Adrenal gland (tissue), 12 donors: ENCODE measurements around the gene EXOC4. TPM values are rescaled to one million over a fixed set of nuclear protein-coding genes. Genes with fewer than 3 reads are reported as not detected.

ENCODE experiments used
- DNase-seq, 7 donors: peaks; one replicate each; pipeline ENCODE4 v3.0.0-alpha.2; 2019 to 2020
- H3K27ac ChIP-seq, 5 donors: fragments of 200-600 bp; sonication (generic) in 4 of 5; 1 replicate in 3 of 5; 2 replicates in 2 of 5; pipeline versions ENCODE4 v1.5.1 to v1.8.0; 2016 to 2020; ENCODE audit warnings: mild to moderate bottlenecking in 1 of 5
- H3K27me3 ChIP-seq: fragments of 200-600 bp; 2 replicates; pipeline ENCODE4 v1.8.0; 2021
- H3K36me3 ChIP-seq, 2 donors: fragments of 200-600 bp; replicated peaks in 1 of 2; 1 replicate in 1 of 2; 2 replicates in 1 of 2; pipeline versions ENCODE4 v1.5.1 to v1.8.0; 2018 to 2022
- H3K4me1 ChIP-seq, 2 donors: fragments of 200-600 bp; replicated peaks in 1 of 2; 1 replicate in 1 of 2; 2 replicates in 1 of 2; pipeline versions ENCODE4 v1.5.1 to v1.8.0; 2018 to 2021
- H3K4me3 ChIP-seq, 4 donors: fragments of 200-600 bp; sonication (generic) in 3 of 4; one replicate each; pipeline ENCODE4 v1.5.1; 2016 to 2018
- H3K9me3 ChIP-seq, 3 donors: fragments of 200-600 bp; sonication (generic) in 1 of 3; replicated peaks in 1 of 3; 1 replicate in 2 of 3; 2 replicates in 1 of 3; pipeline versions ENCODE4 v1.5.1 to v1.8.0; 2016 to 2021
- POLR2A ChIP-seq, 2 donors: fragments of 450-650 bp; IDR thresholded peaks; one replicate each; pipeline ENCODE4 v1.6.1; 2017; ENCODE audit warnings: antibody characterized with exemption in 2 of 2, mild to moderate bottlenecking in 2 of 2, moderate library complexity in 1 of 2
- WGBS, 4 donors: extraction: QIAGEN DNeasy Blood & Tissue Kit in 2 of 4; methylation state at CpG; one replicate each; pipeline versions ENCODE4 v1.1.5 to v1.1.7; 2013 to 2017; 5-methylcytosine and 5-hydroxymethylcytosine counted together
- intact Hi-C, 2 donors: fragments of 100-400 bp; cut with DNase I; formaldehyde crosslinking; loops; one replicate each; pipeline versions ENCODE4 v1.14.1 to v1.15.0; 2022 to 2023
- polyA plus RNA-seq, 3 donors: library from polyadenylated mRNA; stranded (reverse); fragments of 200-250 nt in 2 of 3; fragments of 350-450 nt in 1 of 3; fragmentation: Illumina TruSeq in 1 of 3; extraction: RNeasy Lipid Tissue Mini Kit (QIAGEN cat#74804) in 1 of 3; gene quantifications; one replicate each; pipeline ENCODE4 v1.2.3, GENCODE V29; 2013 to 2014
- total RNA-seq, 9 donors: library from RNA; depleted of rRNA in 4 of 9; stranded (reverse); fragments of >200 nt in 4 of 9; fragments of 120-200 nt in 1 of 9; fragmentation: NEBNext Ultra II Directional in 1 of 9; extraction: Animal tissue kit (Norgen Biotek cat#: 25700) in 1 of 9; gene quantifications; one replicate each; pipeline versions ENCODE4 v1.1.0 to v1.2.4, GENCODE V29; 2013 to 2023
- TF ChIP-seq, protein P1 (sequence below), 6 experiments: fragments of 450-650 bp in 4 of 6; fragments of 200-600 bp in 2 of 6; sonication (generic) in 1 of 6; IDR thresholded peaks; 1 replicate in 5 of 6; 2 replicates in 1 of 6; pipeline versions ENCODE4 v1.5.1 to v1.8.0; 2016 to 2021; ENCODE audit warnings: antibody characterized with exemption in 6 of 6, mild to moderate bottlenecking in 2 of 6, moderate library complexity in 1 of 6
- donor health status: healthy with polysubstance abuse.
- donor health status: Bipolar disorder and iron deficiency.
- donor health status: DM: yes; HTN: yes; CAD: no.
- donor health status: DM: no; HTN: no; CAD: no.
- donor health status: DM: no; HTN: no; CAD: no.
- donor health status: DM: yes; HTN: yes; CAD: no.

The EXOC4 gene
- total and polyA plus RNA-seq, 12 donors = 12.5 to 93.8 (median 67.4) TPM

DNA sequence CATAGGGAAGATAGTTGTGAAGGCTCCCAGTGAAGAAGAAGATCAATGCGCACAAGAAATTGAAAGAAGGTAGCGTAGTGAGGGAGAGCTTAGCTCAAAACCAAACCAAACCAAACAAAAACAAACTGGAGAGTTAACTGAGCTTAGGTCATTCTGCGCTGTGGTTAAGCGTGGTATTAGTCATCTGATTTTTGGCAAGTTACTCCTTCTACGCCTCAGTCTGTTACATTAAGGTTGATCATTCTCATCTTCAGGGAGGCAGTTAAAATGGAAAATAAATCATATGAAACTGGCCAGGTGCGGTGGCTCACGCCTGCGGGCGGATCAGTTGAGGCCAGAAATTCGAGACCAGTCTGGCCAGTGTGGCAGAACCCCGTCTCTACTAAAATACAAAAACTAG is 259.7 kb downstream of the EXOC4 start:
- Histone ChIP-seq H3K4me1 (no peaks in the 10 kb centered on the region), H3K9me3 (no peaks in the 10 kb centered on the region), H3K27ac (no peak overlapping the region), H3K4me3 (no peak overlapping the region), H3K36me3 (no peaks in the 10 kb centered on the region), H3K27me3 (no peaks in the 10 kb centered on the region)
- TF ChIP-seq, protein P1, sequence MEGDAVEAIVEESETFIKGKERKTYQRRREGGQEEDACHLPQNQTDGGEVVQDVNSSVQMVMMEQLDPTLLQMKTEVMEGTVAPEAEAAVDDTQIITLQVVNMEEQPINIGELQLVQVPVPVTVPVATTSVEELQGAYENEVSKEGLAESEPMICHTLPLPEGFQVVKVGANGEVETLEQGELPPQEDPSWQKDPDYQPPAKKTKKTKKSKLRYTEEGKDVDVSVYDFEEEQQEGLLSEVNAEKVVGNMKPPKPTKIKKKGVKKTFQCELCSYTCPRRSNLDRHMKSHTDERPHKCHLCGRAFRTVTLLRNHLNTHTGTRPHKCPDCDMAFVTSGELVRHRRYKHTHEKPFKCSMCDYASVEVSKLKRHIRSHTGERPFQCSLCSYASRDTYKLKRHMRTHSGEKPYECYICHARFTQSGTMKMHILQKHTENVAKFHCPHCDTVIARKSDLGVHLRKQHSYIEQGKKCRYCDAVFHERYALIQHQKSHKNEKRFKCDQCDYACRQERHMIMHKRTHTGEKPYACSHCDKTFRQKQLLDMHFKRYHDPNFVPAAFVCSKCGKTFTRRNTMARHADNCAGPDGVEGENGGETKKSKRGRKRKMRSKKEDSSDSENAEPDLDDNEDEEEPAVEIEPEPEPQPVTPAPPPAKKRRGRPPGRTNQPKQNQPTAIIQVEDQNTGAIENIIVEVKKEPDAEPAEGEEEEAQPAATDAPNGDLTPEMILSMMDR (IDR thresholded peaks at IDR 0.05) = no peak
- no peak for TF ChIP-seq POLR2A (IDR thresholded peaks at IDR 0.05)
- WGBS, 4 donors = 96 to 98% (median 97%) methylated on average over 11 of the region's 11 CpGs
- intact Hi-C loops = no loop called here
- no peak for DNase-seq

- WGBS, 4 donors = 90 to 96% (median 94%) methylated on average over 2 of the region's 2 CpGs
- TF ChIP-seq, protein P1 (IDR thresholded peaks at IDR 0.05) = no peak
- no peak for TF ChIP-seq POLR2A (IDR thresholded peaks at IDR 0.05)
- intact Hi-C loops = no loop called here
- Histone ChIP-seq H3K27ac (no peak overlapping the region), H3K36me3 (no peaks in the 10 kb centered on the region), H3K4me3 (no peak overlapping the region), H3K4me1 (no peaks in the 10 kb centered on the region), H3K27me3 (no peaks in the 10 kb centered on the region), H3K9me3 (no peaks in the 10 kb centered on the region)
- no peak for DNase-seq
Observed at GRCh38 chr7:133513608-133514007, 260.7 kb downstream of the EXOC4 start.

- Histone ChIP-seq H3K4me1 (no peaks in the 10 kb centered on the region), H3K9me3 (no peaks in the 10 kb centered on the region)
- DNase-seq = no peak
Observed at GRCh38 chr7:133514551-133514950, 261.7 kb downstream of the EXOC4 start.

DNA sequence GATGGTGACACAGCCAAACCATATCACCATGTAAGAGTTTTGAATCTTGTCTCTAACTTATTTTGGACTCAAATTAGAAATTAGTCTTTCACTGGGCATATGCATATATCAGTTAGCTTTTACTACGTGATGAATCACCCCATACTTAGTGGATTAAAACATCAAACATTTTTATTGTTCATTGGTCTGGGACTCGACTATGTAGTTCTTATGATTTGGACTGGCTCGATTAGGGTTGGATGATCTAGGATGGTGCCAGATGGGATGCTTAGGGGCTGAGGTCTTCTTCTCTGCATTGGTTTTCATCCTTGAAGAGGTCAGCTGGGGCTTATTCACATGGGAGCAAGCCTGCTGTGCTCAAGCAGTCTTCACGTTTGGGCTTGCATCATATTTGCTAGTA is 264.9 kb downstream of the EXOC4 start:
- no peak overlapping the region for H3K4me3 ChIP-seq
- WGBS, 4 donors = 92 to 96% (median 94%) methylated on average over 4 of the region's 4 CpGs
- no peak overlapping the region for H3K27ac ChIP-seq
- no peaks in the 10 kb centered on the region for H3K27me3 ChIP-seq
- intact Hi-C loops = no loop called here
- no peaks in the 10 kb centered on the region for H3K36me3 ChIP-seq
- no peak for DNase-seq
- TF ChIP-seq POLR2A (IDR thresholded peaks at IDR 0.05) = no peak
- no peaks in the 10 kb centered on the region for H3K9me3 ChIP-seq
- no peaks in the 10 kb centered on the region for H3K4me1 ChIP-seq

More at GRCh38 chr7:133514551-133514950, 261.7 kb downstream of the EXOC4 start:
- Histone ChIP-seq H3K27ac (no peak overlapping the region), H3K36me3 (no peaks in the 10 kb centered on the region), H3K4me3 (no peak overlapping the region), H3K27me3 (no peaks in the 10 kb centered on the region)
- TF ChIP-seq, protein P1 (IDR thresholded peaks at IDR 0.05) = no peak
- no peak for TF ChIP-seq POLR2A (IDR thresholded peaks at IDR 0.05)
- intact Hi-C loops = no loop called here

GRCh38 chr7:133518718-133519117 is 265.8 kb downstream of the EXOC4 start:
- no peaks in the 10 kb centered on the region for H3K36me3 ChIP-seq
- WGBS, 4 donors = 87 to 100% (median 97%) methylated on average over 2 of the region's 2 CpGs

More at GRCh38 chr7:133518718-133519117, 265.8 kb downstream of the EXOC4 start:
- no peak for DNase-seq
- Histone ChIP-seq H3K4me1 (no peaks in the 10 kb centered on the region), H3K9me3 (no peaks in the 10 kb centered on the region), H3K27ac (no peak overlapping the region), H3K27me3 (no peaks in the 10 kb centered on the region), H3K4me3 (no peak overlapping the region)
- intact Hi-C loops = no loop called here
- TF ChIP-seq POLR2A (IDR thresholded peaks at IDR 0.05) = no peak
